Activated CD4-positive, alpha-beta T cell treated with anti-CD3 and anti-CD28 coated beads, Interleukin-2, amount 10 ng/mL, durations not matched to agents 7 days and 5 days (primary cell): ENCODE measurements around the gene SDF2. TPM values are rescaled to one million over a fixed set of nuclear protein-coding genes. Genes with fewer than 3 reads are reported as not detected.

Source experiments
- CTCF ChIA-PET: fragments of 350-600 bp; sonication (Branson Sonifier 250); formaldehyde crosslinking; loops from one replicate; lab custom pipeline; 2021; ENCODE audit warnings: antibody characterized with exemption; lab: Charles Lee
- POLR2A ChIA-PET: fragments of 350-600 bp; sonication (Branson Sonifier 250); formaldehyde crosslinking; loops from one replicate; lab custom pipeline; 2021; ENCODE audit warnings: antibody characterized with exemption; lab: Charles Lee
- DNase-seq: peaks from one replicate; pipeline ENCODE4 v3.0.0-alpha.2; 2020
- H3K27ac Mint-ChIP-seq: one replicate; pipeline ENCODE4 v1.8.0; 2021; ENCODE audit warnings: mild to moderate bottlenecking, moderate library complexity, mixed read lengths
- H3K27me3 Mint-ChIP-seq: one replicate; pipeline ENCODE4 v1.8.0; 2021; ENCODE audit warnings: mixed read lengths
- H3K36me3 Mint-ChIP-seq: one replicate; pipeline ENCODE4 v1.8.0; 2021; ENCODE audit warnings: low read depth, mixed read lengths
- H3K4me1 Mint-ChIP-seq: one replicate; pipeline ENCODE4 v1.8.0; 2021; ENCODE audit warnings: mixed read lengths
- H3K4me3 Mint-ChIP-seq: one replicate; pipeline ENCODE4 v1.8.0; 2021; ENCODE audit warnings: mild to moderate bottlenecking, moderate library complexity, mixed read lengths
- H3K9me3 Mint-ChIP-seq: one replicate; pipeline ENCODE4 v1.8.0; 2021; ENCODE audit warnings: mixed read lengths
- total RNA-seq, 2 experiments: library from RNA; stranded (reverse); gene quantifications; one replicate each; pipeline ENCODE4 v1.2.3, GENCODE V29; 2021

SDF2 gene
- 10 to 100 TPM; 43.9 to 53.2 TPM for total RNA-seq

- POLR2A ChIA-PET: interaction anchor here (0.8 to 1.7 kb wide), 4 partner anchors 17 to 150 kb away, joined by 3 to 8 read pairs (median 4); partner anchors contain the start of gene BLTP2
- peak within 1 kb of the TSS; percentile 98 for H3K4me3 Mint-ChIP-seq
- peaks cover 53% of the 10 kb centered on the region for H3K4me1 Mint-ChIP-seq
- no peaks in the 10 kb centered on the region for H3K27me3 Mint-ChIP-seq
- peak; percentile 95 for DNase-seq
- peak within 1 kb of the TSS; percentile 99 for H3K27ac Mint-ChIP-seq
- no peaks in the 10 kb centered on the region for H3K9me3 Mint-ChIP-seq
- peaks cover 46% of the 10 kb centered on the region for H3K36me3 Mint-ChIP-seq
- CTCF ChIA-PET: interaction anchor here (0.6 to 2.9 kb wide), 19 partner anchors 8 to 162 kb away, joined by 3 to 18 read pairs (median 4); partner anchors contain the start of genes ALDOC, BLTP2 and TLCD1
Measured at GRCh38 chr17:28661635-28662526, at the start of gene SDF2, which contains the start of gene SUPT6H. Gene SDF2 (minus strand): TSS chr17:28661906. CDS start chr17:28661876, 30 bp downstream. Gene SUPT6H (plus strand): TSS chr17:28662205. CDS start chr17:28673402, 11,197 bp downstream.

GRCh38 chr17:28710861-28711722 is 49.4 kb upstream of the SDF2 start:
- Mint-ChIP-seq H3K4me3 (peak overlapping the region; percentile 74), H3K27ac (peak overlapping the region; percentile 94), H3K9me3 (no peaks in the 10 kb centered on the region), H3K4me1 (peaks cover 21% of the 10 kb centered on the region), H3K27me3 (peaks cover 13% of the 10 kb centered on the region), H3K36me3 (no peaks in the 10 kb centered on the region)
- DNase-seq: peak; percentile 88
- CTCF ChIA-PET: interaction anchor here (0.6 to 7.7 kb wide), 18 partner anchors 8 to 230 kb away, joined by 3 to 69 read pairs (median 3); partner anchors contain the start of genes NEK8, RPL23A and TLCD1
- POLR2A ChIA-PET: interaction anchor here (0.5 to 1.0 kb wide), 5 partner anchors 8 to 109 kb away, joined by 3 to 6 read pairs (median 4); partner anchors contain the start of genes RPL23A, SDF2 and SUPT6H

- Mint-ChIP-seq H3K36me3 (peaks cover 14% of the 10 kb centered on the region), H3K9me3 (no peaks in the 10 kb centered on the region), H3K4me3 (no peak overlapping the region), H3K27ac (no peak overlapping the region), H3K4me1 (peaks cover 16% of the 10 kb centered on the region), H3K27me3 (no peaks in the 10 kb centered on the region)
- ChIA-PET CTCF (interaction anchor here (0.6 to 1.1 kb wide), 4 partner anchors 9 to 138 kb away, joined by 3 to 4 read pairs (median 3); partner anchors contain the start of genes SDF2 and SUPT6H), POLR2A (no interaction called here)
- DNase-seq: no peak
Measured at GRCh38 chr17:28707339-28707720, 45.6 kb upstream of the SDF2 start.

- H3K27me3 Mint-ChIP-seq: no peaks in the 10 kb centered on the region
- H3K27ac Mint-ChIP-seq: no peak overlapping the region
- no peak overlapping the region for H3K4me3 Mint-ChIP-seq
- H3K4me1 Mint-ChIP-seq: peaks cover 12% of the 10 kb centered on the region
- no peak for DNase-seq
- CTCF ChIA-PET: interaction anchor here (0.9 to 1.0 kb wide), 2 partner anchors 9 to 45 kb away, joined by 3 to 4 read pairs; partner anchors contain the start of genes SDF2 and SUPT6H
- POLR2A ChIA-PET: no interaction called here
- H3K9me3 Mint-ChIP-seq: no peaks in the 10 kb centered on the region
- H3K36me3 Mint-ChIP-seq: peaks cover 17% of the 10 kb centered on the region
Measured at GRCh38 chr17:28706471-28707338, 45.0 kb upstream of the SDF2 start.

GRCh38 chr17:28705728-28706334 is 44.1 kb upstream of the SDF2 start:
- peaks cover 22% of the 10 kb centered on the region for H3K36me3 Mint-ChIP-seq
- H3K4me3 Mint-ChIP-seq: no peak overlapping the region
- no peak overlapping the region for H3K27ac Mint-ChIP-seq
- CTCF ChIA-PET: interaction anchor here (1.0 kb wide), 1 partner anchor 9 kb away, joined by 3 read pairs; no protein-coding TSS in a partner anchor
- H3K27me3 Mint-ChIP-seq: no peaks in the 10 kb centered on the region
- no peak for DNase-seq
- peaks cover 7% of the 10 kb centered on the region for H3K4me1 Mint-ChIP-seq
- POLR2A ChIA-PET: no interaction called here
- H3K9me3 Mint-ChIP-seq: no peaks in the 10 kb centered on the region

- Mint-ChIP-seq H3K27me3 (no peaks in the 10 kb centered on the region), H3K27ac (no peak overlapping the region), H3K4me3 (no peak overlapping the region), H3K9me3 (no peaks in the 10 kb centered on the region), H3K4me1 (peaks cover 3% of the 10 kb centered on the region), H3K36me3 (peaks cover 23% of the 10 kb centered on the region)
- ChIA-PET CTCF (interaction anchor here (1.6 kb wide), 1 partner anchor 56 kb away, joined by 4 read pairs; no protein-coding TSS in a partner anchor), POLR2A (no interaction called here)
- DNase-seq: no peak
Measured at GRCh38 chr17:28705074-28705659, 43.5 kb upstream of the SDF2 start.

GRCh38 chr17:28704219-28704858 is 42.6 kb upstream of the SDF2 start:
- H3K27ac Mint-ChIP-seq: no peak overlapping the region
- H3K9me3 Mint-ChIP-seq: no peaks in the 10 kb centered on the region
- H3K36me3 Mint-ChIP-seq: peaks cover 31% of the 10 kb centered on the region
- no peak for DNase-seq
- no peak overlapping the region for H3K4me3 Mint-ChIP-seq
- peaks cover 1% of the 10 kb centered on the region for H3K4me1 Mint-ChIP-seq
- POLR2A ChIA-PET: no interaction called here
- CTCF ChIA-PET: interaction anchor here (1.0 to 1.6 kb wide), 3 partner anchors 23 to 61 kb away, joined by 3 to 4 read pairs (median 4); no protein-coding TSS in a partner anchor
- no peaks in the 10 kb centered on the region for H3K27me3 Mint-ChIP-seq

- ChIA-PET CTCF (interaction anchor here (1.0 to 1.6 kb wide), 3 partner anchors 23 to 61 kb away, joined by 3 to 4 read pairs (median 4); no protein-coding TSS in a partner anchor), POLR2A (no interaction called here)
- H3K27me3 Mint-ChIP-seq: no peaks in the 10 kb centered on the region
- no peak overlapping the region for H3K27ac Mint-ChIP-seq
- DNase-seq: no peak
- H3K9me3 Mint-ChIP-seq: no peaks in the 10 kb centered on the region
- H3K36me3 Mint-ChIP-seq: peaks cover 37% of the 10 kb centered on the region
- peaks cover 1% of the 10 kb centered on the region for H3K4me1 Mint-ChIP-seq
- no peak overlapping the region for H3K4me3 Mint-ChIP-seq
Measured at GRCh38 chr17:28703552-28704218, 42.0 kb upstream of the SDF2 start.

- Mint-ChIP-seq H3K27me3 (no peaks in the 10 kb centered on the region), H3K4me3 (no peak overlapping the region), H3K9me3 (no peaks in the 10 kb centered on the region), H3K27ac (no peak overlapping the region), H3K4me1 (peaks cover 1% of the 10 kb centered on the region), H3K36me3 (peaks cover 40% of the 10 kb centered on the region)
- no peak for DNase-seq
- ChIA-PET POLR2A (no interaction called here), CTCF (interaction anchor here (0.7 to 1.3 kb wide), 4 partner anchors 9 to 25 kb away, joined by 3 to 5 read pairs (median 4); partner anchors contain the start of gene PROCA1)
Measured at GRCh38 chr17:28702752-28703150, 41.0 kb upstream of the SDF2 start.
